Prostate gland (tissue), 2 donors: ENCODE measurements around the gene CENPA.
"Not testable (repeated sequence)": the region's sequence is repeated elsewhere in the genome, so short reads cannot be mapped to it uniquely, and the experiment has no call there.

Experiments
- POLR2A ChIP-seq: fragments of 450-650 bp; IDR thresholded peaks from one replicate; pipeline ENCODE4 v1.6.1; 2016; ENCODE audit warnings: antibody characterized with exemption, mild to moderate bottlenecking
- TF ChIP-seq, protein P1 (sequence below), 4 experiments: fragments of 200-600 bp in 2 of 4; fragments of 450-650 bp in 2 of 4; sonication (generic) in 2 of 4; IDR thresholded peaks; 1 replicate in 3 of 4; 2 replicates in 1 of 4; pipeline ENCODE4 v1.5.1; 2016 to 2019; ENCODE audit warnings: antibody characterized with exemption in 4 of 4, mild to moderate bottlenecking in 2 of 4, moderate library complexity in 2 of 4

DNA sequence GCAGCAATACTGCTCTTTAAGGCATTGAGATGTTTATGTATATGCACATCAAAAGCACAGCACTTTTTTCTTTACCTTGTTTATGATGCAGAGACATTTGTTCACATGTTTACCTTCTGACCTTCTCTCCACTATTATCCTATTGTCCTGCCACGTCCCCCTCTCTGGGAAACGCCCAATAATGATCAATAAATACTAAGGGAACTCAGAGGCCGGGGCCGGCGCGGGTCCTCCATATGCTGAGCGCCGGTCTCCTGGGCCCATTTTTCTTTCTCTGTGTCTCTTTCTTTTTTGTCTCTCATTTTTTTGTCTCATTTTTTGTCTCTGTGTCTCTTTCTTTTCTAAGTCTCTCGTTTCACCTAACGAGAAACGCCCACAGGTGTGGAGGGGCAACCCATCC is 35.4 kb upstream of the CENPA start:
- not testable (repeated sequence) for TF ChIP-seq POLR2A
- TF ChIP-seq, protein P1, sequence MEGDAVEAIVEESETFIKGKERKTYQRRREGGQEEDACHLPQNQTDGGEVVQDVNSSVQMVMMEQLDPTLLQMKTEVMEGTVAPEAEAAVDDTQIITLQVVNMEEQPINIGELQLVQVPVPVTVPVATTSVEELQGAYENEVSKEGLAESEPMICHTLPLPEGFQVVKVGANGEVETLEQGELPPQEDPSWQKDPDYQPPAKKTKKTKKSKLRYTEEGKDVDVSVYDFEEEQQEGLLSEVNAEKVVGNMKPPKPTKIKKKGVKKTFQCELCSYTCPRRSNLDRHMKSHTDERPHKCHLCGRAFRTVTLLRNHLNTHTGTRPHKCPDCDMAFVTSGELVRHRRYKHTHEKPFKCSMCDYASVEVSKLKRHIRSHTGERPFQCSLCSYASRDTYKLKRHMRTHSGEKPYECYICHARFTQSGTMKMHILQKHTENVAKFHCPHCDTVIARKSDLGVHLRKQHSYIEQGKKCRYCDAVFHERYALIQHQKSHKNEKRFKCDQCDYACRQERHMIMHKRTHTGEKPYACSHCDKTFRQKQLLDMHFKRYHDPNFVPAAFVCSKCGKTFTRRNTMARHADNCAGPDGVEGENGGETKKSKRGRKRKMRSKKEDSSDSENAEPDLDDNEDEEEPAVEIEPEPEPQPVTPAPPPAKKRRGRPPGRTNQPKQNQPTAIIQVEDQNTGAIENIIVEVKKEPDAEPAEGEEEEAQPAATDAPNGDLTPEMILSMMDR (IDR thresholded peaks at IDR 0.05): not testable (repeated sequence)
